ENCODE results near the gene MEGF6. TPM values are rescaled to one million over a fixed set of nuclear protein-coding genes. Genes with fewer than 3 reads are reported as not detected.

Gene MEGF6
- total RNA-seq, 1 experiment from 2014 or later = 14.3 TPM

- no peaks in the 10 kb centered on the region for H3K9me3 Mint-ChIP-seq (ENCODE audit: unreplicated experiment)
- H3K27ac Mint-ChIP-seq (ENCODE audit: low read depth, unreplicated experiment) = no peak overlapping the region
- BruUV-seq (replicated peaks) = no TSS peak
- no peaks in the 10 kb centered on the region for H3K27me3 Mint-ChIP-seq (ENCODE audit: insufficient read depth, unreplicated experiment)
- no peak for DNase-seq (ENCODE audit: unreplicated experiment)
- intact Hi-C loops (cut with micrococcal nuclease) = no loop called here
- ChIA-PET CTCF (no interaction called here), POLR2A (interaction anchor here (0.6 kb wide), 1 partner anchor 96 kb away, joined by 3 read pairs; no protein-coding TSS in a partner anchor)
- H3K36me3 Mint-ChIP-seq (ENCODE audit: insufficient read depth, unreplicated experiment) = peaks cover 6% of the 10 kb centered on the region
- H3K4me3 Mint-ChIP-seq (ENCODE audit: unreplicated experiment) = no peak overlapping the region
- TF ChIP-seq CTCF (IDR thresholded peaks at IDR 0.05; ENCODE audit: unreplicated experiment) = no peak
- H3K4me1 Mint-ChIP-seq (ENCODE audit: insufficient read depth, unreplicated experiment) = no peaks in the 10 kb centered on the region
These were observed 88.6 kb downstream of the MEGF6 start for GRCh38 chr1:3522564-3523265.

DNA sequence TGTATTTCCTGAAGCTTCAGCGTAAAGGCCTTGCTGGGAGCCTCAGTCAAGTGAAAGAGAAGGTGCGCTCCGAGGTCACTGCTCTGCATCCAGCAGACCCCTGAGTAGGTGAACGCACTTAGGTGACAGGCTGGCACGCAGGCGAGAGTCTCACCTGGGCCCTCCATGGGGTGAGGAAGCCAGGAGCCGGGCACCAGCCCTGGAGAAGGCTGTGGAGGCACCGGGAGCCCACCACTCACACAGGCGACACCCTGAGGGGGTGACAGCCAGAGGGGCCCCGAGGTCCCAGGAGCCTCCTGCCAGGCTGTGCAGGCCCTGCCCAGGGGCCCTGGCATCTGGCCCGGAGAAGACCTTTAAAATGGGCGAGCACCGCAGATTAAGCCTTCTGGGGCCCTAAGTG lies 89.2 kb downstream of the MEGF6 start:
- no peaks in the 10 kb centered on the region for H3K9me3 Mint-ChIP-seq (ENCODE audit: unreplicated experiment)
- TF ChIP-seq CTCF (IDR thresholded peaks at IDR 0.05; ENCODE audit: unreplicated experiment) = no peak
- H3K27me3 Mint-ChIP-seq (ENCODE audit: insufficient read depth, unreplicated experiment) = no peaks in the 10 kb centered on the region
- intact Hi-C loops (cut with micrococcal nuclease) = no loop called here
- no TSS peak for BruUV-seq (replicated peaks)
- no peak for DNase-seq (ENCODE audit: unreplicated experiment)
- H3K4me3 Mint-ChIP-seq (ENCODE audit: unreplicated experiment) = no peak overlapping the region
- H3K4me1 Mint-ChIP-seq (ENCODE audit: insufficient read depth, unreplicated experiment) = no peaks in the 10 kb centered on the region
- ChIA-PET POLR2A (no interaction called here), CTCF (interaction anchor here (0.6 kb wide), 1 partner anchor 8 kb away, joined by 5 read pairs; no protein-coding TSS in a partner anchor)
- no peak overlapping the region for H3K27ac Mint-ChIP-seq (ENCODE audit: low read depth, unreplicated experiment)
- H3K36me3 Mint-ChIP-seq (ENCODE audit: insufficient read depth, unreplicated experiment) = peaks cover 6% of the 10 kb centered on the region

- Mint-ChIP-seq H3K4me3 (ENCODE audit: unreplicated experiment) (no peak overlapping the region), H3K9me3 (ENCODE audit: unreplicated experiment) (no peaks in the 10 kb centered on the region), H3K27me3 (ENCODE audit: insufficient read depth, unreplicated experiment) (no peaks in the 10 kb centered on the region), H3K4me1 (ENCODE audit: insufficient read depth, unreplicated experiment) (no peaks in the 10 kb centered on the region), H3K27ac (ENCODE audit: low read depth, unreplicated experiment) (no peak overlapping the region), H3K36me3 (ENCODE audit: insufficient read depth, unreplicated experiment) (peaks cover 6% of the 10 kb centered on the region)
- no peak for TF ChIP-seq CTCF (IDR thresholded peaks at IDR 0.05; ENCODE audit: unreplicated experiment)
- POLR2A ChIA-PET = interaction anchor here (0.6 kb wide), 1 partner anchor 57 kb away, joined by 4 read pairs; no protein-coding TSS in a partner anchor
- CTCF ChIA-PET = interaction anchor here (0.6 kb wide), 2 partner anchors 9 to 100 kb away, joined by 3 to 5 read pairs; no protein-coding TSS in a partner anchor
- no peak for DNase-seq (ENCODE audit: unreplicated experiment)
- BruUV-seq (replicated peaks) = no TSS peak
- intact Hi-C loops (cut with micrococcal nuclease) = no loop called here
These were observed 89.9 kb downstream of the MEGF6 start for GRCh38 chr1:3521426-3521825.

DNA sequence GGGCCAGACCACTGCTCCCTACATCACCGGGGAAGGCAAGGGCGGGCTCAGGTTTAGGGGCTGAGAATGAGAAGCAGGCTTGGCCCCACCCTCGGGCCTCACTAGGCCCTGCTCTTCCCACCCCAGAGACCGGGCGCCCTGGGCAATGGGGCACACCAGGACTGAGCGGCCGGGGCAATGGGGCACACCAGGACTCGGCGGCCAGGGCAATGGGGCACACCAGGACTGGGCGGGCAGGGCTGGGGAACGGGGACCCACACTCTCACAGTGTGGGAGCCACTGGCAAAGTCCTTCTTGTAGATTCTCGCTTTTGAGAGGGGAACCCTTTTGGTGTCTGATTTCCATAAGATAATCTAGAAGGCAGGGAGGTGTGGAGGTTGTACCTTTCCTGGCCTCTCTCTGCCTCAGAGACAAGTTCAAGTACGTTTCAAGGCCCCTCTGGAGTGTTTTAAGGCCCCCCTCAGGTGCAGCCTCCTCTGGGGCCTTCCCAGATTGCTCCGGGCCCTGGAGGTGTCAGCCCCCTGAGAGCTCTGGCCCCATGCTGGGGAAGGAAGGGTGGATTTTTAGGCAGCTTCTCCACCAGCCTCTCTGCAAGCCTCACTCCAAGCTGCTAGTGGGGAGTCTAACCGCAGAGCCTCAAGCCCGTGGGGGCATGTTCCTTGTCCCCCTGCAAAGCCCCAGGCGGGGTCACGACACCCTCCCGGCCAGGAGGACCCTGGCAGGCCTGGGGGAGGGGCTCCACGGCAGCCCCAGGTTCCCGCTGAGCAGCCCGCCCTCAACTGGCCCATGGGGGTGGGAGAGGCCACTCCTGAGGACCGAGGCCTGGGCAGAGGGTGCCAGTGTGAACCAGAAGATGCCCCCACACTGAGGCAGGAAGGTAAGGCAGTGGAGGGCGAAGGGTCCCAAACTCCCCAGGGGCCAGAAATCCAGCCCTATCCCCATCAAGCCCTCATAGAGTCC lies 90.6 kb downstream of the MEGF6 start:
- H3K36me3 Mint-ChIP-seq (ENCODE audit: insufficient read depth, unreplicated experiment) = peaks cover 6% of the 10 kb centered on the region
- H3K27me3 Mint-ChIP-seq (ENCODE audit: insufficient read depth, unreplicated experiment) = no peaks in the 10 kb centered on the region
- intact Hi-C loops (cut with micrococcal nuclease) = no loop called here
- ChIA-PET CTCF (interaction anchor here (0.5 to 0.6 kb wide), 2 partner anchors 101 to 680 kb away, joined by 3 to 4 read pairs; no protein-coding TSS in a partner anchor), POLR2A (interaction anchor here (0.6 kb wide), 1 partner anchor 57 kb away, joined by 4 read pairs; no protein-coding TSS in a partner anchor)
- H3K4me1 Mint-ChIP-seq (ENCODE audit: insufficient read depth, unreplicated experiment) = no peaks in the 10 kb centered on the region
- no peak overlapping the region for H3K27ac Mint-ChIP-seq (ENCODE audit: low read depth, unreplicated experiment)
- H3K9me3 Mint-ChIP-seq (ENCODE audit: unreplicated experiment) = no peaks in the 10 kb centered on the region
- no TSS peak for BruUV-seq (replicated peaks)
- no peak for TF ChIP-seq CTCF (IDR thresholded peaks at IDR 0.05; ENCODE audit: unreplicated experiment)
- H3K4me3 Mint-ChIP-seq (ENCODE audit: unreplicated experiment) = no peak overlapping the region
- no peak for DNase-seq (ENCODE audit: unreplicated experiment)

All from MCF 10A (cell line).